K562 (cell line): ENCODE measurements around the gene CLSTN2. TPM values are rescaled to one million over a fixed set of nuclear protein-coding genes. Genes with fewer than 3 reads are reported as not detected.

Source experiments
- ATAC-seq: fragments of 200-7000 bp; cut with Tn5 transposase; 3 replicates; pipeline ENCODE4 v1.9.1; 2020; ENCODE audit warnings: moderate library complexity
- BruUV-seq: library from RNA; stranded (reverse); fragments of 400-500 nt; replicated peaks from 2 replicates; lab custom pipeline; 2021; lab: Mats Ljungman, UMichigan
- CTCF ChIA-PET: fragments of 300-600 bp; formaldehyde crosslinking; extraction: SDS; loops from one replicate; lab custom pipeline; 2021; ENCODE audit warnings: low intra/inter-chr PET ratio; lab: Yijun Ruan, JAX
- POLR2A ChIA-PET: fragments of 300-600, 350-650 bp; sonication (Branson Sonifier 250); formaldehyde crosslinking; extraction: SDS; loops from one replicate; lab custom pipeline; 2021; ENCODE audit warnings: antibody characterized with exemption, inconsistent platforms; lab: Yijun Ruan, JAX
- DNase-seq, 4 experiments: peaks; one replicate each; pipeline versions ENCODE4 v3.0.0 to v3.0.0-alpha.2; 2011 to 2018; ENCODE audit warnings: low spot score in 3 of 4, mixed read lengths in 3 of 4; ENCODE audit errors: extremely low read depth in 1 of 4
- FAIRE-seq: peaks from 2 replicates; lab custom pipeline; 2011; peaks lifted over from hg19 to GRCh38; lab: Jason Lieb, UNC
- H2AFZ ChIP-seq: 2 replicates; pipeline ENCODE4 v1.6.0; 2011; ENCODE audit warnings: low read depth, low read length, control low read depth, inconsistent platforms
- H3K27ac ChIP-seq: fragments of 200-600 bp; 3 replicates; pipeline ENCODE4 v1.8.0; 2011; ENCODE audit warnings: low read depth, mild to moderate bottlenecking, control low read depth, inconsistent platforms, low read length, moderate library complexity, mixed read lengths; ENCODE audit errors: extremely low read depth
- H3K27me3 ChIP-seq, 2 experiments: fragments of 300-600 bp in 1 of 2; 2 replicates in 1 of 2; 3 replicates in 1 of 2; pipeline versions ENCODE4 v1.6.0 to v1.8.0; 2011; ENCODE audit warnings: inconsistent platforms in 2 of 2, low read length in 2 of 2, mild to moderate bottlenecking in 1 of 2, mixed read lengths in 1 of 2, moderate library complexity in 1 of 2; ENCODE audit not compliant: control insufficient read depth in 2 of 2, insufficient read depth in 2 of 2
- H3K36me3 ChIP-seq: fragments of 300-600 bp; 3 replicates; pipeline ENCODE4 v1.8.0; 2011; ENCODE audit warnings: mild to moderate bottlenecking, low read length, inconsistent platforms; ENCODE audit not compliant: control insufficient read depth, insufficient read depth
- H3K4me1 ChIP-seq, 2 experiments: fragments of 200-600 bp in 1 of 2; replicated peaks in 1 of 2; 2 replicates in 1 of 2; 3 replicates in 1 of 2; pipeline versions ENCODE4 v1.5.1 to v1.8.0; 2011; ENCODE audit warnings: inconsistent platforms in 2 of 2, low read length in 2 of 2, mild to moderate bottlenecking in 1 of 2, mixed read lengths in 1 of 2, moderate library complexity in 1 of 2; ENCODE audit not compliant: control insufficient read depth in 2 of 2, insufficient read depth in 2 of 2
- H3K4me2 ChIP-seq: 2 replicates; pipeline ENCODE4 v1.6.1; 2011; ENCODE audit warnings: low read length, control low read depth, inconsistent platforms, mixed read lengths; ENCODE audit not compliant: insufficient read depth
- H3K4me3 ChIP-seq: fragments of 200-600 bp; sonication (generic), shearing (Covaris generic); 2 replicates; pipeline ENCODE4 v1.5.1; 2016; ENCODE audit warnings: control low read depth, inconsistent platforms
- H3K79me2 ChIP-seq: fragments of 200-600 bp; 3 replicates; pipeline ENCODE4 v1.8.0; 2011; ENCODE audit warnings: low read length, inconsistent platforms; ENCODE audit not compliant: control insufficient read depth, insufficient read depth
- H3K9ac ChIP-seq, 2 experiments: 2 replicates each; pipeline versions ENCODE4 v1.6.0 to v1.6.1; 2011; ENCODE audit warnings: low read depth in 2 of 2, low read length in 2 of 2, control low read depth in 1 of 2, inconsistent platforms in 1 of 2, mild to moderate bottlenecking in 1 of 2, mixed read lengths in 1 of 2; ENCODE audit not compliant: insufficient read depth in 1 of 2
- H3K9me1 ChIP-seq: one replicate; pipeline ENCODE4 v1.6.0; 2011; ENCODE audit warnings: inconsistent platforms, mild to moderate bottlenecking, low read length, moderate library complexity; ENCODE audit not compliant: control insufficient read depth, insufficient read depth
- H3K9me3 ChIP-seq: replicated peaks from 2 replicates; pipeline ENCODE4 v1.5.1; 2011; ENCODE audit warnings: low read depth, low read length, inconsistent platforms; ENCODE audit not compliant: control insufficient read depth, insufficient read depth
- H4K20me1 ChIP-seq: replicated peaks from 2 replicates; pipeline ENCODE4 v1.6.1; 2011; ENCODE audit warnings: low read length, inconsistent platforms, mixed read lengths; ENCODE audit not compliant: control insufficient read depth, insufficient read depth
- AFF4 ChIP-seq: sonication (generic); formaldehyde crosslinking; IDR thresholded peaks from 2 replicates; pipeline ENCODE4 v1.8.0; 2023; ENCODE audit warnings: mild to moderate bottlenecking, missing genetic modification reagents
- CBX8 ChIP-seq: fragments of 200-600 bp; sonication (generic); IDR thresholded peaks from 2 replicates; pipeline ENCODE4 v1.6.1; 2012; ENCODE audit warnings: borderline replicate concordance, mixed run types, low read depth, mild to moderate bottlenecking, moderate library complexity, mixed read lengths, low read length, control low read depth, inconsistent platforms; ENCODE audit not compliant: poor library complexity, severe bottlenecking; ENCODE audit errors: extremely low read depth
- CXXC5 ChIP-seq: fragments of 250-450 bp; sonication (Bioruptor Pico); IDR thresholded peaks from 2 replicates; pipeline ENCODE4 v1.8.0; 2022; ENCODE audit warnings: inconsistent platforms, mild to moderate bottlenecking, moderate library complexity
- EGR1 ChIP-seq: fragments of 450-650 bp; conservative IDR thresholded peaks from 2 replicates; pipeline ENCODE4 v1.6.1; 2017; ENCODE audit warnings: mild to moderate bottlenecking
- ELK3 ChIP-seq: fragments of 450-650 bp; formaldehyde crosslinking; IDR thresholded peaks from 2 replicates; pipeline ENCODE4 v1.4.0; 2020; ENCODE audit warnings: mild to moderate bottlenecking
- ETV5 ChIP-seq: sonication (generic); formaldehyde crosslinking; IDR thresholded peaks from 2 replicates; pipeline ENCODE4 v1.4.0; 2020; ENCODE audit warnings: low read depth, mild to moderate bottlenecking, missing genetic modification reagents
- FOXM1 ChIP-seq, 2 experiments: fragments of 450-650 bp in 1 of 2; sonication (generic) in 1 of 2; formaldehyde crosslinking in 1 of 2; IDR thresholded peaks; 2 replicates each; pipeline versions ENCODE4 v1.6.1 to v1.9.0; 2017 to 2022; ENCODE audit warnings: low read depth in 2 of 2, mild to moderate bottlenecking in 2 of 2, missing genetic modification reagents in 1 of 2, moderate library complexity in 1 of 2
- GATA2 ChIP-seq: sonication (generic); formaldehyde crosslinking; IDR thresholded peaks from 2 replicates; pipeline ENCODE4 v1.4.0; 2020; ENCODE audit warnings: mild to moderate bottlenecking, missing genetic modification reagents
- KLF16 ChIP-seq: IDR thresholded peaks from 2 replicates; pipeline ENCODE4 v1.6.1; 2016; ENCODE audit warnings: antibody characterized with exemption
- SRSF9 ChIP-seq: fragments of 200-400 bp; formaldehyde crosslinking; IDR thresholded peaks from 2 replicates; pipeline ENCODE4 v1.6.1; 2017; ENCODE audit warnings: low read depth, low read length, borderline replicate concordance
- ZC3H4 ChIP-seq: sonication (generic); formaldehyde crosslinking; IDR thresholded peaks from 2 replicates; pipeline ENCODE4 v1.9.0; 2021; ENCODE audit warnings: missing genetic modification reagents, borderline replicate concordance
- in situ Hi-C: fragments of 300-500 bp; cut with MboI; formaldehyde crosslinking; loops from 4 replicates; pipeline ENCODE4 v1.15.0; 2018; ENCODE audit warnings: inconsistent platforms, mixed read lengths
- intact Hi-C: fragments of 100-400 bp; cut with micrococcal nuclease; formaldehyde crosslinking; loops from 2 replicates; pipeline ENCODE4 v1.14.2; 2022
- polyA plus RNA-seq, 8 experiments: library from polyadenylated mRNA; depleted of rRNA in 4 of 8; stranded (reverse) in 5 of 8; unstranded in 3 of 8; fragments of >200 nt; fragmentation: Nextera tagmentation in 2 of 8; fragmentation: Illumina TruSeq in 1 of 8; extraction: Ambion mirVana in 2 of 8; extraction: Trizol in 1 of 8; gene quantifications; 2 replicates each; pipeline versions ENCODE4 v1.2.1 to v1.2.3, GENCODE V29; 2011 to 2014; ENCODE audit warnings: inconsistent platforms in 1 of 8, missing spikeins in 1 of 8
- total RNA-seq, 7 experiments: library from RNA; depleted of rRNA in 6 of 7; stranded (reverse); fragments of >200 nt in 6 of 7; fragmentation: Illumina TruSeq in 2 of 7; extraction: Trizol in 2 of 7; gene quantifications; 2 replicates each; pipeline versions ENCODE4 v1.2.1 to v1.2.3, GENCODE V29; 2011 to 2021; ENCODE audit warnings: low replicate concordance in 1 of 7

CLSTN2 gene
- total and polyA plus RNA-seq, 9 of the 15 experiments (the other 6 are each of a cell fraction or from before 2014, with no cell fraction given), result 0.02 to 0.04 (median 0.04) TPM; not detected in 6

GRCh38 chr3:140501061-140501769 is 566.2 kb downstream of the CLSTN2 start (continued):
- TF ChIP-seq SRSF9 (no peak), CXXC5 (CRISPR knock-in tag) (no peak), EGR1 (no peak), KLF16 (no peak)

- H3K79me2 ChIP-seq, result no peaks in the 10 kb centered on the region
- H3K36me3 ChIP-seq, result no peaks in the 10 kb centered on the region
- no peak for TF ChIP-seq CBX8
- no peak for TF ChIP-seq ETV5 (CRISPR knock-in tag)
- TF ChIP-seq AFF4 (CRISPR knock-in tag), result no peak
- TF ChIP-seq GATA2, result no peak
- no peak for TF ChIP-seq ELK3 (CRISPR knock-in tag)
- TF ChIP-seq FOXM1 (IDR thresholded peaks at IDR 0.05; ENCODE audit: low read depth), result no peak
- TF ChIP-seq FOXM1 (CRISPR knock-in tag; IDR thresholded peaks at IDR 0.05; ENCODE audit: low read depth), result no peak
- no peak for TF ChIP-seq ZC3H4 (CRISPR knock-in tag)
- H3K27me3 ChIP-seq, result peaks cover 0 to 9% of the 10 kb centered on the region in 2 experiments; a peak in 2 of 5 replicates
- no peak overlapping the region for H3K4me2 ChIP-seq
- ChIA-PET CTCF (no interaction called here), POLR2A (interaction anchor here (0.6 kb wide), 2 partner anchors 42 to 61 kb away, joined by 3 read pairs; no protein-coding TSS in a partner anchor)
- H3K4me1 ChIP-seq, result no peaks in the 10 kb centered on the region; a peak in 1 of 5 replicates
- in situ Hi-C loops (no loop called here), intact Hi-C loops (no loop called here)
- H4K20me1 ChIP-seq, result no peaks in the 10 kb centered on the region
- ATAC-seq (no peak), DNase-seq (no peak), FAIRE-seq (no peak)
- no peak overlapping the region for H2AFZ ChIP-seq
- BruUV-seq, result no TSS peak
- H3K9me3 ChIP-seq, result no peaks in the 10 kb centered on the region
- no peak overlapping the region for H3K4me3 ChIP-seq
- no peaks in the 10 kb centered on the region for H3K9me1 ChIP-seq
- no peak overlapping the region for H3K9ac ChIP-seq
- H3K27ac ChIP-seq, result no peak overlapping the region
Observed at GRCh38 chr3:140501770-140502364, 566.9 kb downstream of the CLSTN2 start.
